Measurements from ENCODE around the gene MARS1.
"Not testable (repeated sequence)": the region's sequence is repeated elsewhere in the genome, so short reads cannot be mapped to it uniquely, and the experiment has no call there.

MARS1 gene

GRCh38 chr12:57487597-57488401, at the start of gene MARS1:
MARS1 (plus strand) TSS chr12:57488068; CDS start chr12:57488091, 23 bp downstream.
- peak; percentile 95 for DNase-seq (ENCODE audit: low read depth in 2 of 2)

GRCh38 chr12:57438400-57438799, 49.5 kb upstream of the MARS1 start:
- no peak for DNase-seq (ENCODE audit: low read depth in 2 of 2)

DNA sequence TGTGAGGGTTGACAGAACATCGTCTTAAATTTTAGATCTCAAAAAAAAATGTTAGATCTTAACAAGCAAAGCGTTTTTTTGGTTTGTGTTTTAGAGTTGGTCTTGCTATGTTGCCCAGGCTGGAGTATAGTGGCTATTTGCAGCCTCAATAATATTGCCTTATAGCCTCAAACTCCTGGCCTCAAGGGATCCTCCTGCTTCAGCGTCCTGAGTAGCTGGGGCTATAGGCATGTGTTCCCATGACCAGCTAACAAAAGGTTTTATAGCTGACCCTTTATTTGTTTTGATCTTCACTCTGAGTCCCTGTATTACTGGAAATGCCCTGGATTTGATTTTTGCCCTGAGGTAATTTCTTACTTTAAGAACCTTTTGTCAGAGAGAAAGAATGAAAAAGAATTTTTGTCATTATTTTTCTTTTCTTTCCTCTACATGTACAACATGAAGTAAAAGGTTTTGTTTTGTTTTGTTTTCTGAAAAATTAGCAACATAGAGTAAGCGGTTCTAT, 48.1 kb upstream of the MARS1 start:
- DNase-seq (ENCODE audit: low read depth in 2 of 2): no peak

DNA sequence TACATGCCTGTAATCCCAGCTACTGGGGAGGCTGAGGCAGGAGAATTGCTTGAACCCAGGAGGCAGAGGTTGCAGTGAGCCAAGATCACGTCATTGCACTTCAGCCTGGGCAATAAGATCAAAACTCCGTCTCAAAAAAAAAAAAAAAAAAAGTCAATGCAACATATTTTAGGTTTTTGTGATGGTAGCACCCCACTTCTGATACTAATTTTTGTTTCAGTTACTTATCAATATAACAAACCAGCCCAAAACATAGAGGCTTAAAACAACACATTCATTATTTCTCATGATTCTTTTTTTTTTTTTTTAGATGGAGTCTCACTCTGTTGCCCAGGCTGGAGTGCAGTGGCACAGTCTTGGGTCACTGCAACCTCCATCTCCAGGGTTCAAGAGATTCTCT, 46.5 kb upstream of the MARS1 start:
- DNase-seq (ENCODE audit: low read depth in 2 of 2): not testable (repeated sequence)

DNA sequence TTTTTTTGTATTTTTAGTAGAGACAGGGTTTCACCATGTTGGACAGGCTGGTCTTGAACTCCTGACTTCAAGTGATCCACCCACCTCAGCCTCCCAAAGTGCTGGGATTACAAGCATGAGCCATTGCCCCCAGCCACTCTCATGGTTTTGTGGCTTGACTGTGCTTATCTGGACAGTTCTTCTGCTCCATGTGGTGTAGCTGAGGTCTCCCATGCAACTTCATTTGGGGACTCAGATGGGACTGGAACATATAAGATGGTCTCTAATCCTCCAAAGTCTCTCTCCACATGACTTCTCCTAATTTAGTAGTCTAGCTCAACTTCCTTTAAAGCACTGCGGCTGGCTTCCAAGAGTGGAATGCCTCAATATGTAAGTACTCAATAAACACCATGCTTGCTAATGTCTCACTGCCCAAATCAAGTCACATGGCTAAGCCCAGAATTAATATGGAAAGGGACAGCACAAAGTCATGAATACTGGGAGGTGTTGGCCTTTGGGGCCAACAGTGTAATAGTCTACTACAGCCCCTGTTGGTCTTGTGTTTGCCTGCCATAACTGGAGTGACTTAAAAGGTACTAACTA, 45.9 kb upstream of the MARS1 start:
- DNase-seq (ENCODE audit: low read depth in 2 of 2): no peak

DNA sequence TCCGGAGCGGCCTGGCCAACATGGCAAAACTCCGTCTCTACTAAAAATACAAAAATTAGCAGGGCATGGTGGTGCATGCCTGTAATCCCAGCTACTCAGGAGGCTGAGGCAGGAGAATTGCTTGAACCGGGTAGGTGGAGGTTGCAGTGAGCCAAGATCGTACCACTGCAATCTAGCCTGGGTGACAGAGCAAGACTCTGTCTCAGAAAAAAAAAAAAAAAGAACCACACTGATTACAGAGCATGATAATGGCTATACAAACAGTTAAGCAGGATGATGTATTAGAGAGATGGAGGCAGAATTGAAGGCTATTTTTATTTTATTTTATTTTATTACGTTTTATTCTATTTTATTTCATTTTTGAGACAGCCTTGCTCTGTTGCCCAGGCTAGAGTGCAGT, 43.5 kb upstream of the MARS1 start:
- DNase-seq (ENCODE audit: low read depth in 2 of 2): not testable (repeated sequence)

GRCh38 chr12:57444744-57445143, 43.1 kb upstream of the MARS1 start:
- DNase-seq (ENCODE audit: low read depth in 2 of 2): no peak

DNA sequence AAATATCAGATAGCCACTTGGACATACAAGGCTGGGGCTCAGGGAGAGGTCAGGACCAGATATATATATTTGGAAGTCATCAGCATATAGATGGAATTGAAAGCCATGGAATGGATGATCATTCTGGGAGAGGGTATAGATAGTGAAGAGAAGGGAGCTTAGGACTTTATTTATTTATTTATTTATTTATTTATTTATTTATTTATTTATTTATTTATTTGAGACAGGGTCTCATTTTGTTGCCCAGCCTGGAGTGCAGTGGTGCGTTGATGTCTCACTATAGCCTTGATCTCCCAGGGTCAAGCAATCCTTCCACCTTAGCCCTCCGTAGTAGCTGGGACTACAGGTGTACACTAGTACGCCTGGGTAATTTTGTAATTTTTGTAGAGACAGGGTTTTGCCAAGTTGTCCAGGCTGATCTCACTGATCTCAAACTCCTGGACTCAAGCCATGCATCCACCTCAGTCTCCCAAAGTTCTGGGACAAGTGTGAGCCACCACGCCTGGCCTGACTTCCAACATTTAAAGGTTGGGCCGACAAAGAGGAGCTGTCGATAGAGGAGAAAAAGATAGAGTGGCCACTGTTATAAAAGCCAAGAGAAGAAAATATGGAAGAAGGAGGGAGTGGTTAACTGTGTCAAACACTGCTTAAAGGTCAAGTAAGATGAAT, 41.4 kb upstream of the MARS1 start:
- DNase-seq (ENCODE audit: low read depth in 2 of 2): no peak

DNA sequence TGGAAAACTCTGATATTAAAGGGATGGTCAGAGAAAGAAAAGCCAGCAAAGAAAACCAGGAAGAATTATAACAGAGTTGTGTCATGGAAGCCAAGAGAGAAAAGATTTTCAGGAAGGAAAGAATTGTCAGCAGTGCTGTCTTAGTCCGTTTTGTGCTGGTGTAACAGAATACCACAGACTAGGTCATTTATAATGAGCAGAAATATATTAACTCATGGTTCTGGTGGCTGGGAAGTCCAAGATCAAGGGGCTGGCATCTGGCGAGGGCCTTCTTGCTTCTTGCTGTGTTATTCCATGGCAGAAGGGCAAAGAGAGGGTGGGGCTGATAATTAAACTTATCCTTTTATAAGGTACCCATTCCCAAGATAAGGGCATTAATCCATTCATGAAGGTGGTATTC, 39.2 kb upstream of the MARS1 start:
- no peak for DNase-seq (ENCODE audit: low read depth in 2 of 2)

DNA sequence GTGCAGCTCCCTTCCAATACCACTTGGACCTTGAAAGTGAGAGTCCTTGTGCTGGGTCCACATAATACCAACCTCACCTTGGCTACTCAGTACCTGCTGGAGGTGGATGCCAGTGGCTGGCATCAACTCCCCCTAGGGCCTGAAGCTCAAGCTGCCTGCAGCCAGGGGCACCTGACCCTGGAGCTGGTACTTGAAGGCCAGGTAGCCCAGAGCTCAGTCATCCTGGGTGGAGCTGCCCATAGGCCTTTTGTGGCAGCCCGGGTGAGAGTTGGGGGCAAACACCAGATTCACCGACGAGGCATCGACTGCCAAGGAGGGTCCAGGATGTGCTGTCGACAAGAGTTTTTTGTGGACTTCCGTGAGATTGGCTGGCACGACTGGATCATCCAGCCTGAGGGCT, 38.5 kb upstream of the MARS1 start:
- DNase-seq (ENCODE audit: low read depth in 2 of 2): no peak

GRCh38 chr12:57450057-57450456, 37.8 kb upstream of the MARS1 start:
- DNase-seq (ENCODE audit: low read depth in 2 of 2): no peak

DNA sequence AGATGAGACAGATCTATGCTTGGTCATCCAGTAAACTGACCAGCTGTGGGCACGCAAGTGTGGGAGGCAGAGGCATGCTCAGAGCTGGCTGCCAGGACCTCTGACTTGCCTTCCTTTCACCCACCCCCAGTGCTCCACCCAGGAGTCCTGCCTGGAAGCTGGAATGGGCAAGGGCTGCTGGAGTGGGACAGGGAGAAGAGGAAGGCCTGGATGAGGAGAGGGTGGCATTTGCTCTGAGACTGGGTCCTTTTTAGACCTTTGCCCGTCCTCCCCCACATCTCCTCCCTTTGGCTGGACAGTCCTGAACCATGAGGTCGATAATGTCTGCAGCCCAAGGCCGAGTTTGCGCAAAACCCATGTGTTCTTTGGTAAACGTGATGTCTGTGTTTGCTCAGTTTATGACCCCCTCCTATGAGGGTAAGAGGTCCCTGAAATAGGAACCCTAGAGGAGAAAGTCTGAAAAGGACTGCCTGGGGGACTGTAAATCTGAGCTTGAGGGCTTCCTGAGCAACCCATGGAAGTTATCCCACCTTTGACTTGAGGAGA, 36.6 kb upstream of the MARS1 start:
- DNase-seq (ENCODE audit: low read depth in 2 of 2): no peak

GRCh38 chr12:57452181-57452936, 35.5 kb upstream of the MARS1 start:
- DNase-seq (ENCODE audit: low read depth in 2 of 2): peak; percentile 85 to 88

DNA sequence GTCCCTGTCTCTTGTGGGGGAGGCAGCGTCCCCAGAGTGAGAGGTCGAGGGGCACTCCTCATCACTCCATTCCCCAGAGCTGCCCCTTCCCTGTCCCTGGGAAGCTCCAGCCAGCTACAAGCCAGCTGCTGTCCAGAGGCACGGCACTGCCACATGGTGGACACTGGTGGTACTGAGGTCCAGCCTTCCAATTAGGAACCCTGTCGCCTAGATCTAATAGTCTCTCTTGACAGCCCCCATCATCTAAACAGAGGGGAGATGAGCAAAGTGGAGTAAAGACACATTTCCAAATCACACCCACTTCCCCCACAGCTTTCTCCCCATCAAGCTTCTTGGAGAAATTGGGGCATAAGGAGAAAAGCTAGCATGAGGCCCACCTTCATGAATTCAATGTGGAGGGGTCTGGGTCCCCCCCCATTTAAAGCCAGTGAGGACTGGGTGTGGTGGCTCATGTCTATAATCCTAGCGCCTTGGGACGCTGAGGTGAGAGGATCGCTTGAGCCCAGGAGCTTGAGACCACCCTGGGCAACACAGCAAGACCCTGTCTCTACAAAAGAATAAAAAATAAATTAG, 34.8 kb upstream of the MARS1 start:
- peak; percentile 56 to 61 for DNase-seq (ENCODE audit: low read depth in 2 of 2)

GRCh38 chr12:57454213-57454565, 33.7 kb upstream of the MARS1 start:
- no peak for DNase-seq (ENCODE audit: low read depth in 2 of 2)

DNA sequence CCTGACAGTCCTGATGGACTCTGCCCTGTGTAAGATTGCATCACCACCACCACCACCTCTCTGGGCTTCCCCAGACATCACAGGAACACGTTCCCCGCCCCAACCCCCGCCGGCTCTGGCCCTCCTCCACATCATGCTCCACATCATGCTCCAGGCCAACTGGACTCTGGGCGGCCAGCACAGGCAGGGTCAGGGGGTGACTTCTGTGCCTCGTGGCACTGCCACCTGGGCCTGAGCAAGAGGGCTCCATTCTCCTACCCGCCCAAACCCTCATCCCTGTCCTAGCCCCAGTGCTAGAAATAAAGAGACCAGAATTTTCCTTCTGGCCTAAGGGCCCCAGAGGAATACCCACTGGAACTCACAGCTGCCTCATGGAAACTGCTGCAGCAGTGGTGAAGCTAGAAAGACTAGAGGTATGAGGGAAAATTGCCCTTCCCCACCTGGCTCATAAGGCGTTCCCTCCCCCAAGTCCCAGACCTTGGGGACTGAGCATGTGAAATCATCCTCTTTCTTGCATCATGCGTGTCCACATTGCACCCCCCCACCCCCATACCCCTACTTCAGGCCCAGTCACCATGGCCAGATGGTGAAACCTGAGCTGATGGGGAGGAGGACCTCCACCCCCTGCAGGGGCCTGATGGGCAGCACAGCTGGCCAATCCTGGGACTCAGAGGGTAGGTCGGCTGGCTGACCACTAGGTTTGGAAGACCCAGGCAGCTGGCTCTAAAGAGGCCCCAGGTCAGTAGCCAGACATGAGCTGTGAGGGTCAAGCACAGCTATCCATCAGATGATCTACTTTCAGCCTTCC, 33.1 kb upstream of the MARS1 start, which contains the start of gene INHBE:
Gene INHBE (plus strand): TSS at position 742 of the 808 bp plus-strand sequence. CDS start 230 bp downstream, outside the sequence.
- DNase-seq (ENCODE audit: low read depth in 2 of 2): peak; percentile 94 to 96

DNA sequence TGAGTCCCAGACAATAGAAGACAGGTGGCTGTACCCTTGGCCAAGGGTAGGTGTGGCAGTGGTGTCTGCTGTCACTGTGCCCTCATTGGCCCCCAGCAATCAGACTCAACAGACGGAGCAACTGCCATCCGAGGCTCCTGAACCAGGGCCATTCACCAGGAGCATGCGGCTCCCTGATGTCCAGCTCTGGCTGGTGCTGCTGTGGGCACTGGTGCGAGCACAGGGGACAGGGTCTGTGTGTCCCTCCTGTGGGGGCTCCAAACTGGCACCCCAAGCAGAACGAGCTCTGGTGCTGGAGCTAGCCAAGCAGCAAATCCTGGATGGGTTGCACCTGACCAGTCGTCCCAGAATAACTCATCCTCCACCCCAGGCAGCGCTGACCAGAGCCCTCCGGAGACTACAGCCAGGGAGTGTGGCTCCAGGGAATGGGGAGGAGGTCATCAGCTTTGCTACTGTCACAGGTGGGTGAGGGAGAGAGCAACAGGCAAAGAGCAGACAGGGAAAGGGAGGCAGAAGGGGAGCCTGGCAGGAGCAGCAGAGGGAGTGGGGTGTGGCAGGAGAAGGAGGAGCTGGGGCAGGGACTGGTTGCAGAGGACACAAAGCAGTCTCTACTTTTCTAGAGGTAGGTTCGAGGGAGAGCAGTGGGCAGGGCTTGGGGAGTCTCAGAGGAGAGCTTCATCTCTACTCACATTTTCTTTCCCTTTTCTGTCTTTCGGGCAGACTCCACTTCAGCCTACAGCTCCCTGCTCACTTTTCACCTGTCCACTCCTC, 32.3 kb upstream of the MARS1 start:
- DNase-seq (ENCODE audit: low read depth in 2 of 2): no peak

GRCh38 chr12:57456145-57456700, 31.6 kb upstream of the MARS1 start:
- no peak for DNase-seq (ENCODE audit: low read depth in 2 of 2)

Measured in fibroblast of skin of left quadriceps (primary cell).